Urinary bladder (tissue), 4 donors: ENCODE results near the gene PTCD1. TPM values are rescaled to one million over a fixed set of nuclear protein-coding genes. Genes with fewer than 3 reads are reported as not detected.
"Not testable (repeated sequence)": the region's sequence is repeated elsewhere in the genome, so short reads cannot be mapped to it uniquely, and the experiment has no call there.

Experiments used
- DNase-seq: peaks from one replicate; pipeline ENCODE4 v3.0.0-alpha.2; 2015; ENCODE audit errors: extremely low spot score
- H3K27ac ChIP-seq: one replicate; pipeline ENCODE4 v1.5.1; 2013; ENCODE audit warnings: low read depth, mild to moderate bottlenecking, moderate library complexity
- H3K36me3 ChIP-seq: one replicate; pipeline ENCODE4 v1.6.1; 2013; ENCODE audit warnings: mild to moderate bottlenecking, moderate library complexity; ENCODE audit not compliant: insufficient read depth
- H3K4me1 ChIP-seq: one replicate; pipeline ENCODE4 v1.6.1; 2013; ENCODE audit warnings: mild to moderate bottlenecking, moderate library complexity; ENCODE audit not compliant: insufficient read depth
- H3K4me3 ChIP-seq: one replicate; pipeline ENCODE4 v1.5.1; 2013; ENCODE audit warnings: low read depth, low read length
- WGBS: extraction: QIAGEN DNeasy Blood & Tissue Kit; methylation state at CpG from one replicate; pipeline ENCODE4 v1.1.7; 2013; 5-methylcytosine and 5-hydroxymethylcytosine counted together
- polyA plus RNA-seq: library from polyadenylated mRNA; stranded (reverse); fragments of 200-250 nt; gene quantifications from one replicate; pipeline ENCODE4 v1.2.3, GENCODE V29; 2013
- total RNA-seq: library from RNA; depleted of rRNA; stranded (reverse); fragments of >200 nt; gene quantifications from one replicate; pipeline ENCODE4 v1.2.3, GENCODE V29; 2014
- donor health status: healthy with polysubstance abuse.
- donor health status: healthy.

Gene PTCD1
- total and polyA plus RNA-seq, 2 donors = 4.3 to 5.8 TPM

- H3K27ac ChIP-seq, H3K4me1 ChIP-seq, H3K36me3 ChIP-seq, H3K4me3 ChIP-seq: not testable (repeated sequence)
- 82% methylated on average over 13 of the region's 13 CpGs for WGBS
- DNase-seq = peak; percentile 45
These were observed 6.7 kb downstream of the PTCD1 start for GRCh38 chr7:99431756-99432540.

GRCh38 chr7:99429756-99430155 lies 8.8 kb downstream of the PTCD1 start:
- DNase-seq = no peak
- Histone ChIP-seq H3K27ac (no peak overlapping the region), H3K36me3 (peaks cover 6% of the 10 kb centered on the region), H3K4me1 (peaks cover 2% of the 10 kb centered on the region), H3K4me3 (no peak overlapping the region)
- WGBS = 94% methylated on average over 8 of the region's 8 CpGs

GRCh38 chr7:99428972-99429566 lies 9.5 kb downstream of the PTCD1 start:
- Histone ChIP-seq H3K36me3 (peaks cover 8% of the 10 kb centered on the region), H3K4me1 (peaks cover 2% of the 10 kb centered on the region), H3K4me3 (no peak overlapping the region), H3K27ac (no peak overlapping the region)
- DNase-seq = no peak
- WGBS = 89% methylated on average over 10 of the region's 10 CpGs

GRCh38 chr7:99424932-99425730 lies 13.5 kb downstream of the PTCD1 start:
- Histone ChIP-seq H3K4me3 (no peak overlapping the region), H3K36me3 (peaks cover 10% of the 10 kb centered on the region), H3K4me1 (no peaks in the 10 kb centered on the region), H3K27ac (no peak overlapping the region)
- 88% methylated on average over 24 of the region's 24 CpGs for WGBS
- DNase-seq = no peak

- H3K36me3 ChIP-seq = peaks cover 16% of the 10 kb centered on the region
- no peaks in the 10 kb centered on the region for H3K4me1 ChIP-seq
- 85% methylated on average over 5 of the region's 5 CpGs for WGBS
- DNase-seq = no peak
- H3K4me3 ChIP-seq = no peak overlapping the region
- no peak overlapping the region for H3K27ac ChIP-seq
These were observed 16.0 kb downstream of the PTCD1 start for GRCh38 chr7:99422625-99423024.

GRCh38 chr7:99422186-99422585 lies 16.4 kb downstream of the PTCD1 start:
- peaks cover 16% of the 10 kb centered on the region for H3K36me3 ChIP-seq
- WGBS = 91% methylated on average over 11 of the region's 11 CpGs
- DNase-seq = no peak
- no peak overlapping the region for H3K4me3 ChIP-seq
- no peak overlapping the region for H3K27ac ChIP-seq
- no peaks in the 10 kb centered on the region for H3K4me1 ChIP-seq

- Histone ChIP-seq H3K27ac (no peak overlapping the region), H3K4me3 (no peak overlapping the region), H3K36me3 (peaks cover 16% of the 10 kb centered on the region), H3K4me1 (no peaks in the 10 kb centered on the region)
- 83% methylated on average over 7 of the region's 7 CpGs for WGBS
- no peak for DNase-seq
These were observed 17.6 kb downstream of the PTCD1 start for GRCh38 chr7:99420986-99421385.

GRCh38 chr7:99420213-99420612 lies 18.4 kb downstream of the PTCD1 start:
- DNase-seq = no peak
- Histone ChIP-seq H3K27ac (no peak overlapping the region), H3K4me3 (no peak overlapping the region), H3K36me3 (peaks cover 16% of the 10 kb centered on the region), H3K4me1 (no peaks in the 10 kb centered on the region)
- WGBS = 87% methylated on average over 5 of the region's 5 CpGs

GRCh38 chr7:99419323-99420021 lies 19.1 kb downstream of the PTCD1 start:
- peaks cover 16% of the 10 kb centered on the region for H3K36me3 ChIP-seq
- WGBS = 88% methylated on average over 29 of the region's 29 CpGs
- no peaks in the 10 kb centered on the region for H3K4me1 ChIP-seq
- no peak overlapping the region for H3K27ac ChIP-seq
- DNase-seq = no peak
- no peak overlapping the region for H3K4me3 ChIP-seq

GRCh38 chr7:99418260-99418659 lies 20.3 kb downstream of the PTCD1 start:
- Histone ChIP-seq H3K27ac (no peak overlapping the region), H3K36me3 (peaks cover 13% of the 10 kb centered on the region), H3K4me1 (no peaks in the 10 kb centered on the region), H3K4me3 (no peak overlapping the region)
- WGBS = 89% methylated on average over 9 of the region's 9 CpGs
- DNase-seq = no peak

- not testable (repeated sequence) for H3K4me3 ChIP-seq, H3K27ac ChIP-seq, H3K4me1 ChIP-seq, DNase-seq
- 56% methylated on average over 17 of the region's 17 CpGs for WGBS
- H3K36me3 ChIP-seq = peaks cover 13% of the 10 kb centered on the region
These were observed 23.0 kb downstream of the PTCD1 start for GRCh38 chr7:99415513-99416127.

GRCh38 chr7:99410635-99411034 lies 28.0 kb downstream of the PTCD1 start:
- no peak for DNase-seq
- no peaks in the 10 kb centered on the region for H3K36me3 ChIP-seq
- WGBS = 96% methylated on average over 2 of the region's 2 CpGs

GRCh38 chr7:99409806-99410205 lies 28.8 kb downstream of the PTCD1 start:
- H3K27ac ChIP-seq = no peak overlapping the region
- no peak for DNase-seq
- H3K4me3 ChIP-seq = peak overlapping the region; percentile 90
- peaks cover 1% of the 10 kb centered on the region for H3K4me1 ChIP-seq
- no peaks in the 10 kb centered on the region for H3K36me3 ChIP-seq
- WGBS = 49% methylated on average over 3 of the region's 3 CpGs

More at GRCh38 chr7:99410635-99411034, 28.0 kb downstream of the PTCD1 start:
- H3K4me1 ChIP-seq = peaks cover 1% of the 10 kb centered on the region
- H3K4me3 ChIP-seq = no peak overlapping the region
- no peak overlapping the region for H3K27ac ChIP-seq
